Measurements from ENCODE around the gene PPFIBP2.
"Not testable (repeated sequence)": the region's sequence is repeated elsewhere in the genome, so short reads cannot be mapped to it uniquely, and the experiment has no call there.

Gene PPFIBP2

GRCh38 chr11:7655253-7656217 lies 141.7 kb downstream of the PPFIBP2 start:
- no peak for DNase-seq (ENCODE audit: low read depth)
- no peak overlapping the region for H3K4me3 ChIP-seq (ENCODE audit: low read length)
- TF ChIP-seq CTCF (conservative IDR thresholded peaks at IDR 0.05; ENCODE audit: low read depth, low read length) = no peak

- TF ChIP-seq CTCF (conservative IDR thresholded peaks at IDR 0.05; ENCODE audit: low read depth, low read length) = no peak
- DNase-seq (ENCODE audit: low read depth) = no peak
- no peak overlapping the region for H3K4me3 ChIP-seq (ENCODE audit: low read length)
Measured at GRCh38 chr11:7656704-7657103, 142.9 kb downstream of the PPFIBP2 start.

- no peak overlapping the region for H3K4me3 ChIP-seq (ENCODE audit: low read length)
- peak; percentile 41 for DNase-seq (ENCODE audit: low read depth)
- peak; percentile 67 for TF ChIP-seq CTCF (conservative IDR thresholded peaks at IDR 0.05; ENCODE audit: low read depth, low read length)
Measured at GRCh38 chr11:7657306-7658025, 143.7 kb downstream of the PPFIBP2 start.

- not testable (repeated sequence) for DNase-seq (ENCODE audit: low read depth); H3K4me3 ChIP-seq (ENCODE audit: low read length)
Measured at GRCh38 chr11:7663531-7663930, 149.7 kb downstream of the PPFIBP2 start.

GRCh38 chr11:7664867-7665266 lies 151.1 kb downstream of the PPFIBP2 start:
- TF ChIP-seq CTCF (conservative IDR thresholded peaks at IDR 0.05; ENCODE audit: low read depth, low read length) = no peak
- H3K4me3 ChIP-seq (ENCODE audit: low read length) = no peak overlapping the region
- DNase-seq (ENCODE audit: low read depth) = no peak

GRCh38 chr11:7665473-7666291 lies 151.9 kb downstream of the PPFIBP2 start:
- DNase-seq (ENCODE audit: low read depth) = no peak
- TF ChIP-seq CTCF (conservative IDR thresholded peaks at IDR 0.05; ENCODE audit: low read depth, low read length) = peak; percentile 79
- H3K4me3 ChIP-seq (ENCODE audit: low read length) = no peak overlapping the region

- DNase-seq (ENCODE audit: low read depth) = no peak
- H3K4me3 ChIP-seq (ENCODE audit: low read length) = no peak overlapping the region
- TF ChIP-seq CTCF (conservative IDR thresholded peaks at IDR 0.05; ENCODE audit: low read depth, low read length) = no peak
Measured at GRCh38 chr11:7666292-7666866, 152.6 kb downstream of the PPFIBP2 start.
